Measurements from ENCODE around the gene HES5. TPM values are rescaled to one million over a fixed set of nuclear protein-coding genes. Genes with fewer than 3 reads are reported as not detected.
A peak's percentile ranks its signal among the peaks of the same experiment; 100 is the strongest.

Gene HES5
- total RNA-seq, 1 donor from 2014 or later, result 4.5 TPM

GRCh38 chr1:2544093-2544874, 14.2 kb upstream of the HES5 start:
- no peaks in the 10 kb centered on the region for H3K9me3 Mint-ChIP-seq

DNA sequence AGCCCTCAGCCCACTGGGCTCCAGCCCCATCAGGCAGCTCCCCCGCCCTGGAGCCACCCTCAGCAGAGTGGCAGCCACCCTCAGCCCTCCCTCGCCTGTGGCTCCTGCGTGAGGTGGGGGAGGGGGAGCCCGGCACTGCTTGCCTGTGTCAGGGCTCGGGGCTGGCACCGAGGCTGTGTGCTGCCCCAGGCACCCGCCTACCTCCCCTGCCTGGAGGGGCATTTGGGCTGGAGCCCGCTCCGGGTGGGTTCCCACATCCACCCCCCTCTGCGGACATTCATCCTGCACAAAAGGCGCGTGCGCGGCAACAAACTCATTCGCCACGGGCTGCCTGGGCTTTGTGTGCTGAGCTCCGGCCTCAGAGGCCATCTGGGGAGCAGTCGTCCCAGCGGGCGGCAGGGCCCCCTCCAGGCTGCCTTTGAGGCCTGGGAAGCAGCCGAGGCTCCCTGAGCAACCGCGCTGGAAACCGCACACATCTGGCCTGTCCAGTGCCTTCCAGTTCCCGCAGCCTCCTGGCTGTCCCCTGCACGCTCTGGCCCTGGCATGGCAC, 13.6 kb upstream of the HES5 start:
- Mint-ChIP-seq H3K27ac (no peak overlapping the region), H3K27me3 (no peaks in the 10 kb centered on the region), H3K4me3 (no peak overlapping the region), H3K36me3 (no peaks in the 10 kb centered on the region), H3K9me3 (no peaks in the 10 kb centered on the region), H3K4me1 (ENCODE audit: unreplicated experiment) (peaks cover 7% of the 10 kb centered on the region)
- DNase-seq (ENCODE audit: extremely low spot score, unreplicated experiment), result no peak
- TF ChIP-seq CTCF (conservative IDR thresholded peaks at IDR 0.05), result no peak

More at GRCh38 chr1:2544093-2544874, 14.2 kb upstream of the HES5 start:
- Mint-ChIP-seq H3K4me1 (ENCODE audit: unreplicated experiment) (peaks cover 7% of the 10 kb centered on the region), H3K27me3 (no peaks in the 10 kb centered on the region), H3K4me3 (peak overlapping the region; percentile 22), H3K27ac (peak overlapping the region; percentile 43), H3K36me3 (no peaks in the 10 kb centered on the region)
- no peak for TF ChIP-seq CTCF (conservative IDR thresholded peaks at IDR 0.05)
- DNase-seq (ENCODE audit: extremely low spot score, unreplicated experiment), result no peak

DNA sequence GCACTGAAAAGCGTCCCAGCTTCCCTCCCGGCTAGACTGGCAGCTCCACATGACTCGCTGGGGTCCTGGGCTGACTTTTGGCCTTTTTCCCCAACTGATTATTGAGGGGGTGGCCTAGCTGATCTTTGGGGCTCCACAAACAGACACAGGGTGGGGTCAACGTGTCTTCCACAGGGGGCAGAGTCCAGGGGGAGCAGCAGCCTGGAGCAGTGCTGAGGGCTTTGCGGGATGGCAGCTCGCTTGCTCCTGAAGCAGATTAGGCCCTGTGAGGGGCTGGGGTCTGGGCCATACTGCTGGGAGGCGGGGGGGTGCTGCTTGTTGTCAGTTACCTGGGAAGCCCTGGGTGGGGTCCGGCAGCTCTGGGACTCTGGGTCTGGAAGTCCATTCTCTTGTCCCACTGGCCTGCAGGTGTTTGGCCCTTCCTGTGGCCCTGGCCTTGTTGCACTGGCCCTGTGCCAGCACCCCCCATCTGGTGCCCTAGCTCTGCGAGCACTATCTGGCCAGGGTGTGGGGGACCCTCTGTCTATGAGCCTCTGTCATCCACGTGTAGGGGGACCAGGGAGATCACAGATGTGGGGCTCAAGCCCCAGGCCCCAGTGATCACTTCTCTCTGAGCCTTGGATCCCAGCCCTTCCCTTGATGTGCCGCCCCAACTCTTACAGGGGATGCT, 12.3 kb upstream of the HES5 start:
- H3K27ac Mint-ChIP-seq, result no peak overlapping the region
- H3K9me3 Mint-ChIP-seq, result no peaks in the 10 kb centered on the region
- H3K36me3 Mint-ChIP-seq, result no peaks in the 10 kb centered on the region
- no peaks in the 10 kb centered on the region for H3K27me3 Mint-ChIP-seq
- TF ChIP-seq CTCF (conservative IDR thresholded peaks at IDR 0.05), result no peak
- H3K4me1 Mint-ChIP-seq (ENCODE audit: unreplicated experiment), result peaks cover 7% of the 10 kb centered on the region
- peak overlapping the region; percentile 11 for H3K4me3 Mint-ChIP-seq
- DNase-seq (ENCODE audit: extremely low spot score, unreplicated experiment), result no peak

DNA sequence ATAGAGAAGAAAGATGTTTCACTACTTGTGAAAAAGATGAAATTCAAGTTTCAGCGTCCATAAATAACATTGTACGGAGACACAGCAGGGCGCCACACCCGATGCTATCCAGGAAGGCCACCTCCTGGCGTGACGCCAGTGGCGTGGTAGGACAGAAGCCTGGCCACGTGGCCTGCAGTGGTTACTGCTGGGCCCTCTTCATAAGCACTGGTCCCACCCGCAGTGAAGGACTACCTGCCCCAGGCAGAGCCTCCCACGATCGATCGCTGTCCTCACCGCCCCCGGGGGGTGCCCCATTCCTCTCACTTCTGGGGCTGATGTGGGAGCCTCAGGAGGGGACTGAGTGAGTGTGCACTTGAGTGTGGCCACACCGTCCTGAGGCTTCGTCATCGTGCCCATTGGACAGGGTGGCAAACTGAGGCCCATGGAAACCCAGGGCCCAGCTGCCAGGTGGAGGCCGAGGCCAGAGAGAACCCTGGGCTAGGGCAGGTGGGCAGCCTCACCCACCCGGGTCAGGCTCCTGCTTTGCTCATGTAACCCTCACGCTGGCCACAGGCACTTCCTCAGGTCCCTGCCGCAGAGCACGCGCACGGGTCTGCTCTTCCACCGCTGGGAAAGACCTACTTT, 11.7 kb upstream of the HES5 start:
- peaks cover 7% of the 10 kb centered on the region for H3K4me1 Mint-ChIP-seq (ENCODE audit: unreplicated experiment)
- no peaks in the 10 kb centered on the region for H3K36me3 Mint-ChIP-seq
- H3K9me3 Mint-ChIP-seq, result no peaks in the 10 kb centered on the region
- DNase-seq (ENCODE audit: extremely low spot score, unreplicated experiment), result no peak
- H3K27me3 Mint-ChIP-seq, result peaks cover 3% of the 10 kb centered on the region
- TF ChIP-seq CTCF (conservative IDR thresholded peaks at IDR 0.05), result no peak
- H3K4me3 Mint-ChIP-seq, result peak overlapping the region; percentile 62
- peak overlapping the region; percentile 88 for H3K27ac Mint-ChIP-seq

DNA sequence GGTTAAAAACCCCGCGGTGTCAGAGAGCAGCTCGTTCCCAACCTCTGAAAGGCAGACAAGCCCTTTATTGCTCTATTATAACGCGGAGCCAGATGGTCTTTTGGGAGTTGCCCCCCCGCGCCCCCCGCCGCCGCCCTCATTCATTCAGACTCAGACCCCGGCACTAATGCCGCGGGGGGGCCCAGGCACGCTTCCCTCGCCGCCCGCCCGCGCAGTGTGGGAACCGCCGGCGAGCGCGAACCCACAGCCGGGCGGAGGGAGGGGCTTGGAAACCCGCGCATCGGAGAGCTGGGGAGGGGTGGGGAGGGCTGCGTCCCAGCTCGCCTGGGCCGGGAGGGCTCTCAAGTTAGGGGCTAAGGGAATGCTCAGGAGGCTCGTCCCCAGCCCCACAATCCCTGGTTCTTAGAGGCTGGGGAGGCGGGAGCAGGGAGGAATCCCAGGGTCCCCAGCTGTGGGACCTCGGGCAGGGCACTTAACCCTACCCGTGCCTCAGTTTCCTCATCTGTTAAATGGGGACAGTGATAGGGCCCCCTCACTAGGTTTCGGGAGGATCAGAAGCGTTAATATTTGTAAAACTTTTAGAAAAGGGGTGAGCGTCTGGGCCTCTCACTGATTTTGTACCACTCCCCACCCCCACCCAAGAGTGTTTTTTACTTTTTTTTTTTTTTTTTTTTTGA, 10.9 kb upstream of the HES5 start:
- no peaks in the 10 kb centered on the region for H3K9me3 Mint-ChIP-seq
- H3K4me1 Mint-ChIP-seq (ENCODE audit: unreplicated experiment), result peaks cover 7% of the 10 kb centered on the region
- TF ChIP-seq CTCF (conservative IDR thresholded peaks at IDR 0.05), result no peak
- no peaks in the 10 kb centered on the region for H3K36me3 Mint-ChIP-seq
- H3K4me3 Mint-ChIP-seq, result no peak overlapping the region
- peaks cover 7% of the 10 kb centered on the region for H3K27me3 Mint-ChIP-seq
- DNase-seq (ENCODE audit: extremely low spot score, unreplicated experiment), result no peak
- H3K27ac Mint-ChIP-seq, result peak overlapping the region; percentile 88
